ENCODE data around the gene CTRB2. TPM values are rescaled to one million over a fixed set of nuclear protein-coding genes. Genes with fewer than 3 reads are reported as not detected.
A peak's percentile ranks its signal among the peaks of the same experiment; 100 is the strongest.

The CTRB2 gene
- total and polyA plus RNA-seq, 2 donors from 2014 or later = not detected

DNA sequence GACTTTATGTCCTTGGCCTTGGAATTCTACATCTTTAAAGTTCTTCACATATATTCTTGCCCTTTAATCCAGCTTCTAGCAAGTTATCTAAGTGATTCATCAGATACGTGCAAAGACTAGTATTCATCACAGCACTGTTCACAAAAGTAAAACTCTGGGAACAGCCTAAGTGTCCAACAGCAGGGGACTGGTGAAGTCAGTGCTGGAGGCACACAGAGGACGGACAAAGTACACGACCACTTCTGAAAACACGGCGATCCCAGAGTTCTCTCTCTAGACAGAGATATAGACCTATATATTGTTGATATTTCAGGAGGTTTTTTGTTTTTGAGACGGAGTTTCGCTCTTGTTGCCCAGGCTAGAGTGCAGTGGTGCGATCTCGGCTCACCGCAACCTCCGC is 24.6 kb upstream of the CTRB2 start:
- intact Hi-C loops (cut with DNase I) = loop anchor here (5.0 kb wide), 1 partner anchor 156 kb away; no protein-coding TSS in a partner anchor

DNA sequence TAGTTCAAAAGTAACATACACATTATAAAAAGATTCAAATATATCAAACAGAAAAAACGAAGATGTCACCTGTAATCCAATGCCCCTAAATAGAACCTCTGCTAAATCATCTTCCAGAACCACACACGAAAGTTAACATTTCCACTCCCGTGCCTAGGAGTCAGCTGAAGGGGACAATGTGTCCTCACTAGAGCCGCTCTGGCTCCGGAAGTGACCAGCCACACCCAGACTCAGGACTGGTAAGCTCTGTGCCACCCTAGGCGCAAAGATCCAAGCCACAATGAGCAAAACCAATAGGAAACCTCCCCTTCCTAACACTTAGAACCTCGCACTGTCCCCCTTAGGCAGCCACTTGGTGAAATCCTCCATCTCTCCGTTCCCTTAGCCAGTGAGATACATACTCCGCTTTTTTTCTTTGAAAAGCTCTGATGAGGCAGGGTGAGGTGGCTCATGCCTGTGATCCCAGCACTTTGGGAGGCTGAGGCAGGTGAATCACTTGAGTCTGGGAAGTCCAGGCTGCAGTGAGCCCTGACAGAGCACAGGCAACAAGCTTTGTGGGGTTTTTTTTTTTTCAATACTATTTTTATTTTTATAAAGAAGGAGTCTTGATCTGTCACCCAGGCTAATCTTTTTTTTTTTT is 23.6 kb upstream of the CTRB2 start:
- Histone ChIP-seq H3K9ac (ENCODE audit: low read length in 3 of 3) (no peak overlapping the region), H3K27ac (ENCODE audit: low read depth in 2 of 2, low read length in 2 of 2) (no peak overlapping the region), H3K36me3 (ENCODE audit: control insufficient read depth in 2 of 3, insufficient read depth in 3 of 3, low read length in 3 of 3) (peaks cover 0 to 36% (median 9%) of the 10 kb centered on the region in 3 donors), H3K27me3 (ENCODE audit: control insufficient read depth, insufficient read depth, low read length) (no peaks in the 10 kb centered on the region), H3K9me3 (ENCODE audit: control insufficient read depth in 2 of 3, insufficient read depth in 1 of 3, low read length in 3 of 3) (no peaks in the 10 kb centered on the region), H3K4me3 (ENCODE audit: low read length in 3 of 3) (no peak overlapping the region), H3K4me1 (ENCODE audit: control insufficient read depth in 2 of 3, insufficient read depth in 2 of 3, low read depth in 1 of 3, low read length in 3 of 3) (peaks cover 0 to 17% (median 14%) of the 10 kb centered on the region in 3 donors)
- DNase-seq (peak in 1 of 5 donors; percentile 18), FAIRE-seq (no peak)
- TF ChIP-seq, protein P1, sequence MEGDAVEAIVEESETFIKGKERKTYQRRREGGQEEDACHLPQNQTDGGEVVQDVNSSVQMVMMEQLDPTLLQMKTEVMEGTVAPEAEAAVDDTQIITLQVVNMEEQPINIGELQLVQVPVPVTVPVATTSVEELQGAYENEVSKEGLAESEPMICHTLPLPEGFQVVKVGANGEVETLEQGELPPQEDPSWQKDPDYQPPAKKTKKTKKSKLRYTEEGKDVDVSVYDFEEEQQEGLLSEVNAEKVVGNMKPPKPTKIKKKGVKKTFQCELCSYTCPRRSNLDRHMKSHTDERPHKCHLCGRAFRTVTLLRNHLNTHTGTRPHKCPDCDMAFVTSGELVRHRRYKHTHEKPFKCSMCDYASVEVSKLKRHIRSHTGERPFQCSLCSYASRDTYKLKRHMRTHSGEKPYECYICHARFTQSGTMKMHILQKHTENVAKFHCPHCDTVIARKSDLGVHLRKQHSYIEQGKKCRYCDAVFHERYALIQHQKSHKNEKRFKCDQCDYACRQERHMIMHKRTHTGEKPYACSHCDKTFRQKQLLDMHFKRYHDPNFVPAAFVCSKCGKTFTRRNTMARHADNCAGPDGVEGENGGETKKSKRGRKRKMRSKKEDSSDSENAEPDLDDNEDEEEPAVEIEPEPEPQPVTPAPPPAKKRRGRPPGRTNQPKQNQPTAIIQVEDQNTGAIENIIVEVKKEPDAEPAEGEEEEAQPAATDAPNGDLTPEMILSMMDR (IDR thresholded peaks at IDR 0.05; ENCODE audit: borderline replicate concordance, extremely low read depth, insufficient read depth) = no peak
- intact Hi-C loops (cut with DNase I) = loop anchor here (5.0 kb wide), 1 partner anchor 157 kb away; no protein-coding TSS in a partner anchor

More for the DNA sequence above, 24.6 kb upstream of the CTRB2 start:
- Histone ChIP-seq H3K27ac (ENCODE audit: low read depth in 2 of 2, low read length in 2 of 2) (no peak overlapping the region), H3K9me3 (ENCODE audit: control insufficient read depth in 2 of 3, insufficient read depth in 1 of 3, low read length in 3 of 3) (no peaks in the 10 kb centered on the region), H3K9ac (ENCODE audit: low read length in 3 of 3) (no peak overlapping the region), H3K4me1 (ENCODE audit: control insufficient read depth in 2 of 3, insufficient read depth in 2 of 3, low read depth in 1 of 3, low read length in 3 of 3) (peaks cover 0 to 17% (median 14%) of the 10 kb centered on the region in 3 donors), H3K4me3 (ENCODE audit: low read length in 3 of 3) (no peak overlapping the region), H3K36me3 (ENCODE audit: control insufficient read depth in 2 of 3, insufficient read depth in 3 of 3, low read length in 3 of 3) (peaks cover 0 to 44% (median 13%) of the 10 kb centered on the region in 3 donors), H3K27me3 (ENCODE audit: control insufficient read depth, insufficient read depth, low read length) (no peaks in the 10 kb centered on the region)
- DNase-seq (peak in 1 of 5 donors; percentile 17), FAIRE-seq (no peak)
- TF ChIP-seq, protein P1 (IDR thresholded peaks at IDR 0.05; ENCODE audit: borderline replicate concordance, extremely low read depth, insufficient read depth) = no peak

DNA sequence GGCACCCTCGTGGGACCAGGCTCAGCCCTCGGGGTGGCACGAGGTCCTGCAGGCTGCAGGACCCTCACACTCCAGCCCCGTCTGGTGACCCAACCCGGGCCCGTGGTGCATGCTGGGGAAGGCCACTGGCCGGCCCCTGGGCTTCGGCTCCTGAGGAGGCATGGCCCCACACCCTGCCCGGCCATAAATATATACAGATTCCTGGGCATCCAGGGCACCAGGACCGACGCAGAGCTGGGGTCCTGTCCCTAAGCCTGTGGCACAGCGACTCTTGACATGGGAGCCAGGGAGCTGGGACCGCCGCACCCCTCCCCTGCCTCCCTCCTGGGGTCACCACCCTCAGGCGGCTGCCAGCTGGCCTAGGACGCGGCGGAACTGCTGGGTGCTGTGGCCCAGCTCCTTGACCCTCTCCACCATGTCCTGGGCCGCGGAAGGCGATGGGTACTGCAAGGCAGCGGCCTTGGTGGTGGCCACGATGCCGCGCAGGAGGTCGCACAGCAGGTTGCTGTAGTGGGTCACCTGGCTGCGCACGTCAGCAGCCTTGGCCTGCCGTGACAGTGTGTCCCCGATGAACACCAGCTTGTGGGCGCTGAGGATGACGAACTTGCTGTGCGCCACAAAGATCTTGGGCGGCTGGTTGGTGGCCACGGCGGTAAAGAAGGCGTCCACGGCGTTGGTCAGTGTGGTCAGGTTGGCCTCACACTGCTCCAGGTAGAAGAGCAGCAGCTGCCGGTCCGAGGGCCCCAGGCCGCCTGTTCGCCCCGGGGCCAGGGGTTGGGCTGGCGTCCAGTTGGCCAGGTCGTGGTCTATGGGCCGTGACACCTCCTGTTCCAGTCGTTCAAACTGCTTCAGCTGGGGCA is 22.4 kb upstream of the CTRB2 start:
- no peak overlapping the region for H3K4me3 ChIP-seq (ENCODE audit: low read length in 3 of 3)
- H3K27ac ChIP-seq (ENCODE audit: low read depth in 2 of 2, low read length in 2 of 2) = no peak overlapping the region
- intact Hi-C loops (cut with DNase I) = loop anchor here (5.0 kb wide), 1 partner anchor 158 kb away; no protein-coding TSS in a partner anchor
- FAIRE-seq (no peak), DNase-seq (peak in 1 of 5 donors; percentile 78)
- TF ChIP-seq, protein P1 (IDR thresholded peaks at IDR 0.05; ENCODE audit: borderline replicate concordance, extremely low read depth, insufficient read depth) = no peak
- H3K27me3 ChIP-seq (ENCODE audit: control insufficient read depth, insufficient read depth, low read length) = no peaks in the 10 kb centered on the region
- H3K36me3 ChIP-seq (ENCODE audit: control insufficient read depth in 2 of 3, insufficient read depth in 3 of 3, low read length in 3 of 3) = peaks cover 0 to 28% (median 9%) of the 10 kb centered on the region in 3 donors
- H3K9ac ChIP-seq (ENCODE audit: low read length in 3 of 3) = no peak overlapping the region
- no peaks in the 10 kb centered on the region for H3K9me3 ChIP-seq (ENCODE audit: control insufficient read depth in 2 of 3, insufficient read depth in 1 of 3, low read length in 3 of 3)
- peaks cover 0 to 14% (median 13%) of the 10 kb centered on the region in 3 donors for H3K4me1 ChIP-seq (ENCODE audit: control insufficient read depth in 2 of 3, insufficient read depth in 2 of 3, low read depth in 1 of 3, low read length in 3 of 3)

Data from kidney (tissue), 14 donors.